ENCODE data around the gene PDE10A. TPM values are rescaled to one million over a fixed set of nuclear protein-coding genes. Genes with fewer than 3 reads are reported as not detected.

Gene PDE10A
- total and polyA plus RNA-seq, 9 of the 15 experiments (the other 6 are each of a cell fraction or from before 2014, with no cell fraction given) = 0.04 TPM; not detected in 8

GRCh38 chr6:165616116-165616515 lies 46.9 kb downstream of the PDE10A start:
- Histone ChIP-seq H3K79me2 (ENCODE audit: control insufficient read depth, insufficient read depth, low read length) (no peaks in the 10 kb centered on the region), H3K9me1 (ENCODE audit: control insufficient read depth, insufficient read depth, low read length) (no peaks in the 10 kb centered on the region), H3K4me2 (ENCODE audit: insufficient read depth, low read length) (no peak overlapping the region), H4K20me1 (replicated peaks; ENCODE audit: control insufficient read depth, insufficient read depth, low read length) (no peaks in the 10 kb centered on the region), H3K9me3 (replicated peaks; ENCODE audit: control insufficient read depth, insufficient read depth, low read depth, low read length) (no peaks in the 10 kb centered on the region; the same call in 1 of the 2 replicates), H3K9ac (ENCODE audit: insufficient read depth in 1 of 2, low read depth in 2 of 2, low read length in 2 of 2) (no peak overlapping the region), H3K27ac (ENCODE audit: extremely low read depth, low read depth, low read length) (no peak overlapping the region), H3K4me1 (replicated peaks in 1 of 2; ENCODE audit: control insufficient read depth in 2 of 2, insufficient read depth in 2 of 2, low read length in 2 of 2) (no peaks in the 10 kb centered on the region), H3K4me3 (no peak overlapping the region), H3K27me3 (ENCODE audit: control insufficient read depth in 2 of 2, insufficient read depth in 2 of 2, low read length in 2 of 2) (no peaks in the 10 kb centered on the region), H3K36me3 (ENCODE audit: control insufficient read depth, insufficient read depth, low read length) (no peaks in the 10 kb centered on the region), H2AFZ (ENCODE audit: low read depth, low read length) (no peak overlapping the region)
- CTCF ChIA-PET (ENCODE audit: low intra/inter-chr PET ratio) = no interaction called here
- ATAC-seq (no peak), FAIRE-seq (no peak), DNase-seq (ENCODE audit: extremely low read depth in 1 of 4, low spot score in 3 of 4) (no peak)
- WGBS (ENCODE audit: insufficient coverage, low coverage, missing lambda C conversion rate) = under 1% methylated on average over 9 of the region's 9 CpGs
- intact Hi-C loops (cut with micrococcal nuclease) = no loop called here
- no TSS peak for BruUV-seq (replicated peaks)
- no peak for TF ChIP-seq KLF13 (tag; IDR thresholded peaks at IDR 0.05; ENCODE audit: borderline replicate concordance, low read depth)
- TF ChIP-seq FOS (IDR thresholded peaks at IDR 0.05; ENCODE audit: extremely low read depth, insufficient read length) = no peak
- no peak for TF ChIP-seq ZBTB26 (CRISPR knock-in tag; IDR thresholded peaks at IDR 0.05)
- no peak for TF ChIP-seq ZNF253 (CRISPR knock-in tag; conservative IDR thresholded peaks at IDR 0.05)
- POLR2A ChIA-PET = interaction anchor here (1.0 kb wide), 1 partner anchor 13 kb away, joined by 5 read pairs; no protein-coding TSS in a partner anchor
- in situ Hi-C loops (cut with MboI) = no loop called here

DNA sequence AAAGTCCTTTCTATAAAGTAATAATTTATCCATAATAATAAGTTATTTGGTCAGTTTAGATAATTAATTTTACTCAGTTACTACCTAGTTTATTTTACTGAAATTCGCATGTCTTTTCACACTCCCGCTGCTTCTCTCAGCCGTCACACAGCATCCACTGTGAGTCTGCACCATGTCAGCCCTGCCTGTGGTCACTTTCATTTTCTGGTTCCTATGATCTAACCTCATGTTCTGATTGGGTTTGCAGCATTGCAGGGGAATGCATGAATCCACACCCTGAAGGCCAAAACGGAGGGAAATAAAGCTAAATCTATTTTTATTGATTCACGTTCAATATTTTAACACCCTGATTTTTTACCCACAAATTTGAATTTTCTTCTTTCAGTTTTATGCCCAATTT lies 47.4 kb downstream of the PDE10A start:
- Histone ChIP-seq H3K27me3 (ENCODE audit: control insufficient read depth in 2 of 2, insufficient read depth in 2 of 2, low read length in 2 of 2) (no peaks in the 10 kb centered on the region), H3K9ac (ENCODE audit: insufficient read depth in 1 of 2, low read depth in 2 of 2, low read length in 2 of 2) (no peak overlapping the region), H3K9me1 (ENCODE audit: control insufficient read depth, insufficient read depth, low read length) (no peaks in the 10 kb centered on the region), H3K4me2 (ENCODE audit: insufficient read depth, low read length) (no peak overlapping the region), H3K36me3 (ENCODE audit: control insufficient read depth, insufficient read depth, low read length) (no peaks in the 10 kb centered on the region), H3K4me1 (replicated peaks in 1 of 2; ENCODE audit: control insufficient read depth in 2 of 2, insufficient read depth in 2 of 2, low read length in 2 of 2) (no peaks in the 10 kb centered on the region), H3K4me3 (no peak overlapping the region), H2AFZ (ENCODE audit: low read depth, low read length) (no peak overlapping the region), H4K20me1 (replicated peaks; ENCODE audit: control insufficient read depth, insufficient read depth, low read length) (no peaks in the 10 kb centered on the region), H3K9me3 (replicated peaks; ENCODE audit: control insufficient read depth, insufficient read depth, low read depth, low read length) (no peaks in the 10 kb centered on the region; the same call in 1 of the 2 replicates), H3K79me2 (ENCODE audit: control insufficient read depth, insufficient read depth, low read length) (no peaks in the 10 kb centered on the region), H3K27ac (ENCODE audit: extremely low read depth, low read depth, low read length) (no peak overlapping the region)
- ChIA-PET POLR2A (no interaction called here), CTCF (ENCODE audit: low intra/inter-chr PET ratio) (no interaction called here)
- DNase-seq (ENCODE audit: extremely low read depth in 1 of 4, low spot score in 3 of 4) (no peak), FAIRE-seq (no peak), ATAC-seq (no peak)
- intact Hi-C loops (cut with micrococcal nuclease) = no loop called here
- no peak for TF ChIP-seq ZNF282 (CRISPR knock-in tag; IDR thresholded peaks at IDR 0.05)
- in situ Hi-C loops (cut with MboI) = no loop called here
- WGBS (ENCODE audit: insufficient coverage, low coverage, missing lambda C conversion rate) = 1% methylated on average over 5 of the region's 5 CpGs
- BruUV-seq (replicated peaks) = no TSS peak
